Keratinocyte (primary cell): ENCODE measurements around the gene AFDN.

Experiments used
- EZH2 ChIP-seq: IDR thresholded peaks from one replicate; pipeline ENCODE4 v1.6.1; 2012; ENCODE audit warnings: inconsistent platforms, mild to moderate bottlenecking, low read length, moderate library complexity
- TF ChIP-seq, protein P1 (sequence below), 3 experiments: IDR thresholded peaks in 1 of 3; conservative IDR thresholded peaks in 1 of 3; optimal IDR thresholded peaks in 1 of 3; 2 replicates in 2 of 3; 3 replicates in 1 of 3; pipeline versions ENCODE3 to v1.5.1; 2011; ENCODE audit warnings: low read length in 3 of 3, mild to moderate bottlenecking in 3 of 3, moderate library complexity in 2 of 3, control low read depth in 1 of 3, inconsistent platforms in 1 of 3; ENCODE audit not compliant: insufficient read depth in 2 of 3; ENCODE audit errors: extremely low read depth in 1 of 3

DNA sequence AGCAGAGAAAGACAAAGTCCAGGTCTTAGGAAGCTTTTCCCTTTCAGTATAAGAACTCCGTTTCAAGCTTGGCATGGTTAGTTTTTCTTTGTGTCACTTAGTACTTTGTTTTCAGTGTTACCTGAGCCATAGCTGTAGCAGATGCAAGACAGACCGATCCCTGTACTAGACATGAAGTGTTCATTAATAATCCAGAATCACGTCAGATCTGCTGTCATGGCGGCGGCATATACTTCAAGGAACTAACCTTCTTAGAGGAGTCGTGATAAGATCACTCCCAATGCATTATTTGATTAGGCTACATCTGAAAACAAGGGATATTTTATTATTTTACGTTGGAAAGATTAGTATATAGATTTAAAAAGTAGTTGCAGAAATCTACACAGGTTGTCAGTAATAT is 83.9 kb downstream of the AFDN start:
- TF ChIP-seq, protein P1, sequence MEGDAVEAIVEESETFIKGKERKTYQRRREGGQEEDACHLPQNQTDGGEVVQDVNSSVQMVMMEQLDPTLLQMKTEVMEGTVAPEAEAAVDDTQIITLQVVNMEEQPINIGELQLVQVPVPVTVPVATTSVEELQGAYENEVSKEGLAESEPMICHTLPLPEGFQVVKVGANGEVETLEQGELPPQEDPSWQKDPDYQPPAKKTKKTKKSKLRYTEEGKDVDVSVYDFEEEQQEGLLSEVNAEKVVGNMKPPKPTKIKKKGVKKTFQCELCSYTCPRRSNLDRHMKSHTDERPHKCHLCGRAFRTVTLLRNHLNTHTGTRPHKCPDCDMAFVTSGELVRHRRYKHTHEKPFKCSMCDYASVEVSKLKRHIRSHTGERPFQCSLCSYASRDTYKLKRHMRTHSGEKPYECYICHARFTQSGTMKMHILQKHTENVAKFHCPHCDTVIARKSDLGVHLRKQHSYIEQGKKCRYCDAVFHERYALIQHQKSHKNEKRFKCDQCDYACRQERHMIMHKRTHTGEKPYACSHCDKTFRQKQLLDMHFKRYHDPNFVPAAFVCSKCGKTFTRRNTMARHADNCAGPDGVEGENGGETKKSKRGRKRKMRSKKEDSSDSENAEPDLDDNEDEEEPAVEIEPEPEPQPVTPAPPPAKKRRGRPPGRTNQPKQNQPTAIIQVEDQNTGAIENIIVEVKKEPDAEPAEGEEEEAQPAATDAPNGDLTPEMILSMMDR (optimal IDR thresholded peaks at IDR 0.05 in 1 of 3, IDR thresholded peaks at IDR 0.05 in 1 of 3, conservative IDR thresholded peaks at IDR 0.05 in 1 of 3; ENCODE audit: extremely low read depth in 1 of 3, insufficient read depth in 2 of 3, low read length in 3 of 3) = no peak
- no peak for TF ChIP-seq EZH2
